Measurements from ENCODE around the gene PID1. TPM values are rescaled to one million over a fixed set of nuclear protein-coding genes. Genes with fewer than 3 reads are reported as not detected.

PID1 gene
- total RNA-seq, 2 donors from 2014 or later: 66.2 to 109 TPM

DNA sequence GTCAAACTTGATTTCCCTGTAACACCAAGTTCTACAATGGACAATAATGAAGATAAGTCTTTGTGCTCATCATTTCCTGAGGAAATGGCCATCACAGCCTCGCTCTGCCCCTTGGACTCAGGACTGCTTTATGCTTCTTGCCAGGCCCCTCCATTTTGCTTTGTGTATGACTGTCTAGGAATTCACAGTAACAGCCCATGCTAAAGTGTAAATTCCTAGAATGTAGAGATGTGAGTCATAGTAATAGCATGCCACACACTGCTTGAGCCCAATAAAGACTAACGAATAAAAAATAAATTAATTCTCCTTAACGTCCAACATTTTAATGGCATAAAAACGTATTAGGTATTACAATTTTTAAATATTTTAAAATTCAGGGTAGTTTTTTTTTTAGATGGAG, 226.5 kb downstream of the PID1 start:
- DNase-seq (ENCODE audit: low spot score) (no peak), ATAC-seq (ENCODE audit: insufficient number of reproducible peaks, low FRiP score, low read depth) (no peak)
- no peaks in the 10 kb centered on the region for H3K27me3 ChIP-seq (replicated peaks; ENCODE audit: insufficient read depth)
- H3K27ac ChIP-seq: no peak overlapping the region
- no peak for TF ChIP-seq CTCF (IDR thresholded peaks at IDR 0.05)
- peaks cover 3 to 25% of the 10 kb centered on the region in 2 donors for H3K4me1 ChIP-seq (ENCODE audit: control insufficient read depth in 1 of 2, low read depth in 2 of 2)
- no peak overlapping the region for H3K4me3 ChIP-seq
- no peaks in the 10 kb centered on the region for H3K9me3 ChIP-seq
- no peaks in the 10 kb centered on the region for H3K36me3 ChIP-seq

- Histone ChIP-seq H3K27me3 (replicated peaks; ENCODE audit: insufficient read depth) (no peaks in the 10 kb centered on the region), H3K4me3 (no peak overlapping the region), H3K4me1 (ENCODE audit: control insufficient read depth in 1 of 2, low read depth in 2 of 2) (peaks cover 3 to 25% of the 10 kb centered on the region in 2 donors), H3K36me3 (no peaks in the 10 kb centered on the region), H3K9me3 (no peaks in the 10 kb centered on the region), H3K27ac (no peak overlapping the region)
- DNase-seq (ENCODE audit: low spot score) (no peak), ATAC-seq (ENCODE audit: insufficient number of reproducible peaks, low FRiP score, low read depth) (no peak)
- TF ChIP-seq CTCF (IDR thresholded peaks at IDR 0.05): no peak
Observed at GRCh38 chr2:229043681-229044080, 227.4 kb downstream of the PID1 start.

- H3K27me3 ChIP-seq (replicated peaks; ENCODE audit: insufficient read depth): no peaks in the 10 kb centered on the region
- H3K9me3 ChIP-seq: no peaks in the 10 kb centered on the region
Observed at GRCh38 chr2:229042349-229042748, 228.7 kb downstream of the PID1 start.

DNA sequence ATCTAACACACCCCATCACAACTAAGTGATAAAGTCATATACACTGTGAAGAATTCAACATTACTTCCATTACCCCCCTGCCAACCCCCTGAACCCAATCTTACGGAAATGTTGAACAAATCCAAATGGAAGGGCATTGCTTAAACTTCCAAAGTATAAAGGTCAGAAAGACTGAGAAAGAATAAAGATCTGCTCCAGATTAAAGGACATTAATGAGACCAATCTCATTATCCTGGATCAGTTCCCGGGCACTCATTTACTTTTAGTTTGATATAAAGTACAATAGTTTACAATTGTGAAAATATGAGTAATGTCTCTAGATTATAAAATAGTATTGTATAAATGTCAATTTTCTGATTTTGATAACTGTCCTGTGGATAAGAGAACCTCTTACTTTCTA, 229.4 kb downstream of the PID1 start:
- H3K4me3 ChIP-seq: no peak overlapping the region
- ATAC-seq (ENCODE audit: insufficient number of reproducible peaks, low FRiP score, low read depth) (no peak), DNase-seq (ENCODE audit: low spot score) (no peak)
- H3K27me3 ChIP-seq (replicated peaks; ENCODE audit: insufficient read depth): no peaks in the 10 kb centered on the region
- H3K36me3 ChIP-seq: no peaks in the 10 kb centered on the region
- TF ChIP-seq CTCF (IDR thresholded peaks at IDR 0.05): no peak
- H3K4me1 ChIP-seq (ENCODE audit: control insufficient read depth in 1 of 2, low read depth in 2 of 2): peaks cover 3 to 25% of the 10 kb centered on the region in 2 donors
- H3K27ac ChIP-seq: no peak overlapping the region
- no peaks in the 10 kb centered on the region for H3K9me3 ChIP-seq

More at GRCh38 chr2:229042349-229042748, 228.7 kb downstream of the PID1 start:
- DNase-seq (ENCODE audit: low spot score) (no peak), ATAC-seq (ENCODE audit: insufficient number of reproducible peaks, low FRiP score, low read depth) (no peak)
- Histone ChIP-seq H3K4me3 (no peak overlapping the region), H3K27ac (no peak overlapping the region), H3K4me1 (ENCODE audit: control insufficient read depth in 1 of 2, low read depth in 2 of 2) (peaks cover 3 to 25% of the 10 kb centered on the region in 2 donors), H3K36me3 (no peaks in the 10 kb centered on the region)
- no peak for TF ChIP-seq CTCF (IDR thresholded peaks at IDR 0.05)

DNA sequence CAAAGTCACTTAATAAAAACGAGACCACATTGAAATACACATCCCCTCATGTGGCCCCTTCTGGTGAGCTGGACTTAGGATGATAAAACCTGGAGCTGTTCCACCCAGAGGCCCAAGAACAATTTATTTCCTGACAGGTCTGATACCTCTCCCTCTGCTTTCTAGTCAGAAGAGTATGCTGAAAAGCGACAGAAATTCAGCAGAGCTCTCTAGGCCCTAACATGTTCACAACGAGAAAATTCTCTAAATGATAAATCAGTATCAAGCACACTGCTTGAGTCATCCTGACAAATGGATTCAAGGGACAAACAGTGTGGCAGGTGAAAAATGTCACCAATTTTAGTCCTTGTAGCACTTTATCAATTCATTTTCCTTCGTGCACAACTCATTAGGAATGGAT, 233.5 kb downstream of the PID1 start:
- DNase-seq (ENCODE audit: low spot score): no peak

More for the DNA sequence above, 233.5 kb downstream of the PID1 start:
- Histone ChIP-seq H3K4me3 (no peak overlapping the region), H3K9me3 (no peaks in the 10 kb centered on the region), H3K36me3 (no peaks in the 10 kb centered on the region), H3K4me1 (ENCODE audit: control insufficient read depth in 1 of 2, low read depth in 2 of 2) (peaks cover 0 to 12% of the 10 kb centered on the region in 2 donors), H3K27me3 (replicated peaks; ENCODE audit: insufficient read depth) (no peaks in the 10 kb centered on the region), H3K27ac (no peak overlapping the region)
- no peak for TF ChIP-seq CTCF (IDR thresholded peaks at IDR 0.05)
- no peak for ATAC-seq (ENCODE audit: insufficient number of reproducible peaks, low FRiP score, low read depth)

Data from thoracic aorta (tissue), 2 donors.